Stomach (tissue), 4 donors: ENCODE data around the gene BHLHE23.

Experiments
- EP300 ChIP-seq: sonication (generic); formaldehyde crosslinking; IDR thresholded peaks from one replicate; pipeline ENCODE4 v1.6.1; 2017; ENCODE audit warnings: antibody characterized with exemption
- POLR2AphosphoS5 ChIP-seq, 3 donors: sonication (generic); formaldehyde crosslinking; IDR thresholded peaks; one replicate each; pipeline ENCODE4 v1.6.1; 2016; ENCODE audit warnings: antibody characterized with exemption in 3 of 3
- TF ChIP-seq, protein P1 (sequence below), 7 experiments: fragments of 450-650 bp in 4 of 7; fragments of 200-600 bp in 3 of 7; sonication (generic) in 3 of 7; IDR thresholded peaks; one replicate each; pipeline ENCODE4 v1.5.1; 2016 to 2019; ENCODE audit warnings: antibody characterized with exemption in 7 of 7, control low read depth in 2 of 7, mild to moderate bottlenecking in 1 of 7

DNA sequence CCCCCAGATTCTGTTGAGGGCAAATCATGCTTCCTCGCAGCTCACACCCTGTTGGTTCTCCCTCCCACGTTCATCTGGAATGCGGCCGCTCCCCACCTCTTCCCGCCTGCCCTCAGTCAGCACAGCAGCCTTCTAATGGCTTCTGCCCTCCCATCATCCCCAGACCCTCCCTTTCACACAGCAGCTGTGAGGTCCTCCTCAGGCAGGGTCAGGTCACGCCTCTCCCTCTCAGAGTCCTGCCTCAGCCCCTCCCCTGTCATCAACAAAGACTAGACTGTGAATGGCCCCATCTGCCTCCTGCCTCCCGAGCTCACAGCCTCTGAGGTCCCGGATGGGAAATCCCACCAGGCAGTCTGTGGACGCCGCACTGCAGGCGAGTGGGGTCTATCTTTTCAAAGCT, 7.9 kb upstream of the BHLHE23 start:
- TF ChIP-seq, protein P1, sequence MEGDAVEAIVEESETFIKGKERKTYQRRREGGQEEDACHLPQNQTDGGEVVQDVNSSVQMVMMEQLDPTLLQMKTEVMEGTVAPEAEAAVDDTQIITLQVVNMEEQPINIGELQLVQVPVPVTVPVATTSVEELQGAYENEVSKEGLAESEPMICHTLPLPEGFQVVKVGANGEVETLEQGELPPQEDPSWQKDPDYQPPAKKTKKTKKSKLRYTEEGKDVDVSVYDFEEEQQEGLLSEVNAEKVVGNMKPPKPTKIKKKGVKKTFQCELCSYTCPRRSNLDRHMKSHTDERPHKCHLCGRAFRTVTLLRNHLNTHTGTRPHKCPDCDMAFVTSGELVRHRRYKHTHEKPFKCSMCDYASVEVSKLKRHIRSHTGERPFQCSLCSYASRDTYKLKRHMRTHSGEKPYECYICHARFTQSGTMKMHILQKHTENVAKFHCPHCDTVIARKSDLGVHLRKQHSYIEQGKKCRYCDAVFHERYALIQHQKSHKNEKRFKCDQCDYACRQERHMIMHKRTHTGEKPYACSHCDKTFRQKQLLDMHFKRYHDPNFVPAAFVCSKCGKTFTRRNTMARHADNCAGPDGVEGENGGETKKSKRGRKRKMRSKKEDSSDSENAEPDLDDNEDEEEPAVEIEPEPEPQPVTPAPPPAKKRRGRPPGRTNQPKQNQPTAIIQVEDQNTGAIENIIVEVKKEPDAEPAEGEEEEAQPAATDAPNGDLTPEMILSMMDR (IDR thresholded peaks at IDR 0.05): no peak
- TF ChIP-seq POLR2AphosphoS5 (IDR thresholded peaks at IDR 0.05): no peak
- TF ChIP-seq EP300: no peak
